Fibroblast of lung (primary cell): ENCODE measurements around the gene FOSL2. TPM values are rescaled to one million over a fixed set of nuclear protein-coding genes. Genes with fewer than 3 reads are reported as not detected.

Experiments
- DNase-seq, 2 donors: peaks; one replicate each; pipeline versions ENCODE4 v3.0.0 to v3.0.0-alpha.2; 2010; ENCODE audit warnings: low read depth in 2 of 2
- H2AFZ ChIP-seq: 2 replicates; pipeline ENCODE4 v1.5.1; 2012; ENCODE audit warnings: low read length, control low read depth, inconsistent platforms
- H3K27ac ChIP-seq: 2 replicates; pipeline ENCODE4 v1.5.1; 2011; ENCODE audit warnings: low read length, control low read depth; ENCODE audit not compliant: insufficient read depth
- H3K27me3 ChIP-seq: 2 replicates; pipeline ENCODE4 v1.5.1; 2011; ENCODE audit warnings: mild to moderate bottlenecking, low read length; ENCODE audit not compliant: control insufficient read depth, insufficient read depth
- H3K36me3 ChIP-seq: 2 replicates; pipeline ENCODE4 v1.5.1; 2011; ENCODE audit warnings: low read length; ENCODE audit not compliant: control insufficient read depth, insufficient read depth
- H3K4me1 ChIP-seq: 2 replicates; pipeline ENCODE4 v1.5.1; 2011; ENCODE audit warnings: low read length; ENCODE audit not compliant: control insufficient read depth, insufficient read depth; ENCODE audit errors: extremely low read depth
- H3K4me2 ChIP-seq: 2 replicates; pipeline ENCODE4 v1.5.1; 2011; ENCODE audit warnings: low read length, control low read depth; ENCODE audit not compliant: insufficient read depth; ENCODE audit errors: extremely low read depth
- H3K4me3 ChIP-seq, 4 experiments: fragments of 200-600 bp in 1 of 4; sonication (generic) in 1 of 4; replicated peaks in 1 of 4; 2 replicates each; pipeline ENCODE4 v1.5.1; 2011 to 2016; ENCODE audit warnings: low read length in 4 of 4, low read depth in 3 of 4, mild to moderate bottlenecking in 3 of 4, control low read depth in 2 of 4, inconsistent platforms in 1 of 4, mixed read lengths in 1 of 4; ENCODE audit not compliant: insufficient read depth in 1 of 4; ENCODE audit errors: control extremely low read depth in 1 of 4
- H3K79me2 ChIP-seq: 2 replicates; pipeline ENCODE4 v1.5.1; 2012; ENCODE audit warnings: mild to moderate bottlenecking, low read length, inconsistent platforms; ENCODE audit not compliant: control insufficient read depth, insufficient read depth
- H3K9ac ChIP-seq: 2 replicates; pipeline ENCODE4 v1.5.1; 2011; ENCODE audit warnings: mild to moderate bottlenecking, low read length, control low read depth; ENCODE audit not compliant: insufficient read depth
- H3K9me3 ChIP-seq: 2 replicates; pipeline ENCODE4 v1.5.1; 2012; ENCODE audit warnings: low read depth, low read length; ENCODE audit not compliant: control insufficient read depth, insufficient read depth
- H4K20me1 ChIP-seq: 2 replicates; pipeline ENCODE4 v1.5.1; 2011; ENCODE audit warnings: low read length; ENCODE audit not compliant: control insufficient read depth, insufficient read depth; ENCODE audit errors: extremely low read depth
- EZH2 ChIP-seq: IDR thresholded peaks from 2 replicates; pipeline ENCODE4 v1.5.1; 2012; ENCODE audit warnings: low read length, control low read depth, mild to moderate bottlenecking; ENCODE audit errors: missing control alignments
- polyA plus RNA-seq, 2 donors: library from polyadenylated mRNA; depleted of rRNA in 1 of 2; stranded (reverse) in 1 of 2; unstranded in 1 of 2; fragments of >200 nt; gene quantifications; 2 replicates each; pipeline ENCODE4 v1.2.1, GENCODE V29; 2011 to 2012; ENCODE audit warnings: missing spikeins in 1 of 2
- total RNA-seq: library from RNA; depleted of rRNA; stranded (reverse); fragments of >200 nt; gene quantifications from 2 replicates; pipeline ENCODE4 v1.2.1, GENCODE V29; 2014
- TF ChIP-seq, protein P1 (sequence below), 2 donors: IDR thresholded peaks in 1 of 2; conservative IDR thresholded peaks in 1 of 2; 1 replicate in 1 of 2; 2 replicates in 1 of 2; pipeline ENCODE4 v1.5.1; 2011 to 2012; ENCODE audit warnings: low read length in 2 of 2, control low read depth in 1 of 2, inconsistent platforms in 1 of 2, low read depth in 1 of 2, mild to moderate bottlenecking in 1 of 2

The FOSL2 gene
- total and polyA plus RNA-seq, 2 donors (not counting 1 experiment from before 2014, with no cell fraction given): 58.9 to 83.6 TPM

DNA sequence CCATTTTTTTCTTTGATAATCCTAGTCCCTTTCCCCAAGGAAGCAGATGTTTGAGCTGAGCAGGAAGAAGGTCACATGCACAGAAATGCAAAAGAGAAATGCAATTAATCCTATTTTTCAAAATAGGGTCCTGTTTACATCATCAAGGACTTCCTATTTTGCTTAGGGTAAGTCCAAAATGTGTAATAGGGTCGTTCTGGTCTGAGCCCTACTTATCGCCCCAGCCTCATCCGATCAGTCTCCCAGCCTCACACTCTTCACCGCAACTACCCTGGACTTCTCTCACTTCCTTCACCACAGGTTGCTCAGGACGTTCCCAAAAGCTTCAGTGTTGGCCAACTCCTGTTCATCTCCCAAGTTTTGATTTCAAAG lies 32.8 kb downstream of the FOSL2 start:
- Histone ChIP-seq H3K27me3 (no peaks in the 10 kb centered on the region), H3K36me3 (no peaks in the 10 kb centered on the region), H3K4me1 (peaks cover 2% of the 10 kb centered on the region), H3K4me3 (no peak overlapping the region), H2AFZ (no peak overlapping the region), H3K9me3 (no peaks in the 10 kb centered on the region), H3K4me2 (no peak overlapping the region), H4K20me1 (no peaks in the 10 kb centered on the region), H3K27ac (no peak overlapping the region), H3K9ac (no peak overlapping the region), H3K79me2 (no peaks in the 10 kb centered on the region)
- TF ChIP-seq, protein P1, sequence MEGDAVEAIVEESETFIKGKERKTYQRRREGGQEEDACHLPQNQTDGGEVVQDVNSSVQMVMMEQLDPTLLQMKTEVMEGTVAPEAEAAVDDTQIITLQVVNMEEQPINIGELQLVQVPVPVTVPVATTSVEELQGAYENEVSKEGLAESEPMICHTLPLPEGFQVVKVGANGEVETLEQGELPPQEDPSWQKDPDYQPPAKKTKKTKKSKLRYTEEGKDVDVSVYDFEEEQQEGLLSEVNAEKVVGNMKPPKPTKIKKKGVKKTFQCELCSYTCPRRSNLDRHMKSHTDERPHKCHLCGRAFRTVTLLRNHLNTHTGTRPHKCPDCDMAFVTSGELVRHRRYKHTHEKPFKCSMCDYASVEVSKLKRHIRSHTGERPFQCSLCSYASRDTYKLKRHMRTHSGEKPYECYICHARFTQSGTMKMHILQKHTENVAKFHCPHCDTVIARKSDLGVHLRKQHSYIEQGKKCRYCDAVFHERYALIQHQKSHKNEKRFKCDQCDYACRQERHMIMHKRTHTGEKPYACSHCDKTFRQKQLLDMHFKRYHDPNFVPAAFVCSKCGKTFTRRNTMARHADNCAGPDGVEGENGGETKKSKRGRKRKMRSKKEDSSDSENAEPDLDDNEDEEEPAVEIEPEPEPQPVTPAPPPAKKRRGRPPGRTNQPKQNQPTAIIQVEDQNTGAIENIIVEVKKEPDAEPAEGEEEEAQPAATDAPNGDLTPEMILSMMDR (conservative IDR thresholded peaks at IDR 0.05 in 1 of 2, IDR thresholded peaks at IDR 0.05 in 1 of 2; ENCODE audit: low read depth in 1 of 2, low read length in 2 of 2): no peak
- TF ChIP-seq EZH2: no peak
- DNase-seq: no peak

- H3K4me3 ChIP-seq: no peak overlapping the region
Measured at GRCh38 chr2:28427741-28428415, 35.2 kb downstream of the FOSL2 start.

GRCh38 chr2:28428486-28428885 lies 35.8 kb downstream of the FOSL2 start:
- H3K4me2 ChIP-seq: no peak overlapping the region
- H3K27ac ChIP-seq: no peak overlapping the region
- TF ChIP-seq, protein P1 (conservative IDR thresholded peaks at IDR 0.05 in 1 of 2, IDR thresholded peaks at IDR 0.05 in 1 of 2; ENCODE audit: low read depth in 1 of 2, low read length in 2 of 2): no peak
- TF ChIP-seq EZH2: no peak
- no peaks in the 10 kb centered on the region for H3K9me3 ChIP-seq
- no peaks in the 10 kb centered on the region for H3K79me2 ChIP-seq
- no peak overlapping the region for H3K9ac ChIP-seq
- no peaks in the 10 kb centered on the region for H3K36me3 ChIP-seq
- no peak overlapping the region for H3K4me3 ChIP-seq
- H2AFZ ChIP-seq: no peak overlapping the region
- H3K4me1 ChIP-seq: peaks cover 2% of the 10 kb centered on the region
- no peak for DNase-seq
- no peaks in the 10 kb centered on the region for H4K20me1 ChIP-seq
- no peaks in the 10 kb centered on the region for H3K27me3 ChIP-seq

More at GRCh38 chr2:28427741-28428415, 35.2 kb downstream of the FOSL2 start:
- Histone ChIP-seq H3K79me2 (no peaks in the 10 kb centered on the region), H3K27ac (no peak overlapping the region), H3K4me2 (no peak overlapping the region), H3K36me3 (no peaks in the 10 kb centered on the region), H3K27me3 (no peaks in the 10 kb centered on the region), H2AFZ (no peak overlapping the region), H4K20me1 (no peaks in the 10 kb centered on the region), H3K9me3 (no peaks in the 10 kb centered on the region), H3K4me1 (peaks cover 2% of the 10 kb centered on the region), H3K9ac (no peak overlapping the region)
- DNase-seq: no peak
- no peak for TF ChIP-seq EZH2
- TF ChIP-seq, protein P1 (conservative IDR thresholded peaks at IDR 0.05 in 1 of 2, IDR thresholded peaks at IDR 0.05 in 1 of 2; ENCODE audit: low read depth in 1 of 2, low read length in 2 of 2): no peak
